ENCODE measurements around the gene YLPM1. TPM values are rescaled to one million over a fixed set of nuclear protein-coding genes. Genes with fewer than 3 reads are reported as not detected.
A peak's percentile ranks its signal among the peaks of the same experiment; 100 is the strongest.

The YLPM1 gene
- total and polyA plus RNA-seq, 2 donors (not counting 1 experiment from before 2014, with no cell fraction given) = 9.7 to 31.9 TPM

GRCh38 chr14:74739293-74740030 lies 23.7 kb upstream of the YLPM1 start:
- no peak overlapping the region for H2AFZ ChIP-seq (ENCODE audit: low read length)
- H4K20me1 ChIP-seq (ENCODE audit: control insufficient read depth, extremely low read depth, insufficient read depth, low read length) = no peaks in the 10 kb centered on the region
- TF ChIP-seq EZH2 (IDR thresholded peaks at IDR 0.05; ENCODE audit: low read length, missing control alignments) = no peak
- no peak for TF ChIP-seq CTCF (conservative IDR thresholded peaks at IDR 0.05 in 1 of 2, IDR thresholded peaks at IDR 0.05 in 1 of 2; ENCODE audit: low read depth in 1 of 2, low read length in 2 of 2)
- no peaks in the 10 kb centered on the region for H3K9me3 ChIP-seq (ENCODE audit: control insufficient read depth, insufficient read depth, low read depth, low read length)
- H3K79me2 ChIP-seq (ENCODE audit: control insufficient read depth, insufficient read depth, low read length) = no peaks in the 10 kb centered on the region
- no peak overlapping the region for H3K4me2 ChIP-seq (ENCODE audit: extremely low read depth, insufficient read depth, low read length)
- no peaks in the 10 kb centered on the region for H3K27me3 ChIP-seq (ENCODE audit: control insufficient read depth, insufficient read depth, low read length)
- no peak overlapping the region for H3K4me3 ChIP-seq (replicated peaks in 1 of 4; ENCODE audit: control extremely low read depth in 1 of 4, insufficient read depth in 1 of 4, low read depth in 3 of 4, low read length in 4 of 4)
- H3K4me1 ChIP-seq (ENCODE audit: control insufficient read depth, extremely low read depth, insufficient read depth, low read length) = no peaks in the 10 kb centered on the region
- no peaks in the 10 kb centered on the region for H3K36me3 ChIP-seq (ENCODE audit: control insufficient read depth, insufficient read depth, low read length)
- peak in 1 of 2 donors; percentile 22 for DNase-seq (ENCODE audit: low read depth in 2 of 2)
- H3K9ac ChIP-seq (ENCODE audit: insufficient read depth, low read length) = no peak overlapping the region
- H3K27ac ChIP-seq (ENCODE audit: insufficient read depth, low read length) = no peak overlapping the region

- Histone ChIP-seq H2AFZ (ENCODE audit: low read length) (no peak overlapping the region), H4K20me1 (ENCODE audit: control insufficient read depth, extremely low read depth, insufficient read depth, low read length) (no peaks in the 10 kb centered on the region), H3K4me3 (replicated peaks in 1 of 4; ENCODE audit: control extremely low read depth in 1 of 4, insufficient read depth in 1 of 4, low read depth in 3 of 4, low read length in 4 of 4) (no peak overlapping the region), H3K9ac (ENCODE audit: insufficient read depth, low read length) (no peak overlapping the region), H3K4me2 (ENCODE audit: extremely low read depth, insufficient read depth, low read length) (no peak overlapping the region), H3K79me2 (ENCODE audit: control insufficient read depth, insufficient read depth, low read length) (no peaks in the 10 kb centered on the region), H3K27ac (ENCODE audit: insufficient read depth, low read length) (no peak overlapping the region), H3K36me3 (ENCODE audit: control insufficient read depth, insufficient read depth, low read length) (no peaks in the 10 kb centered on the region), H3K4me1 (ENCODE audit: control insufficient read depth, extremely low read depth, insufficient read depth, low read length) (no peaks in the 10 kb centered on the region), H3K9me3 (ENCODE audit: control insufficient read depth, insufficient read depth, low read depth, low read length) (no peaks in the 10 kb centered on the region), H3K27me3 (ENCODE audit: control insufficient read depth, insufficient read depth, low read length) (no peaks in the 10 kb centered on the region)
- DNase-seq (ENCODE audit: low read depth in 2 of 2) = no peak
- TF ChIP-seq EZH2 (IDR thresholded peaks at IDR 0.05; ENCODE audit: low read length, missing control alignments) (no peak), CTCF (conservative IDR thresholded peaks at IDR 0.05 in 1 of 2, IDR thresholded peaks at IDR 0.05 in 1 of 2; ENCODE audit: low read depth in 1 of 2, low read length in 2 of 2) (no peak)
These were observed 15.9 kb upstream of the YLPM1 start for GRCh38 chr14:74747237-74747636.

GRCh38 chr14:74754157-74754556 lies 9.0 kb upstream of the YLPM1 start:
- Histone ChIP-seq H3K27me3 (ENCODE audit: control insufficient read depth, insufficient read depth, low read length) (no peaks in the 10 kb centered on the region), H3K36me3 (ENCODE audit: control insufficient read depth, insufficient read depth, low read length) (no peaks in the 10 kb centered on the region), H3K4me1 (ENCODE audit: control insufficient read depth, extremely low read depth, insufficient read depth, low read length) (no peaks in the 10 kb centered on the region), H4K20me1 (ENCODE audit: control insufficient read depth, extremely low read depth, insufficient read depth, low read length) (no peaks in the 10 kb centered on the region), H2AFZ (ENCODE audit: low read length) (no peak overlapping the region), H3K79me2 (ENCODE audit: control insufficient read depth, insufficient read depth, low read length) (no peaks in the 10 kb centered on the region), H3K27ac (ENCODE audit: insufficient read depth, low read length) (no peak overlapping the region), H3K4me2 (ENCODE audit: extremely low read depth, insufficient read depth, low read length) (no peak overlapping the region), H3K4me3 (replicated peaks in 1 of 4; ENCODE audit: control extremely low read depth in 1 of 4, insufficient read depth in 1 of 4, low read depth in 3 of 4, low read length in 4 of 4) (no peak overlapping the region), H3K9me3 (ENCODE audit: control insufficient read depth, insufficient read depth, low read depth, low read length) (no peaks in the 10 kb centered on the region), H3K9ac (ENCODE audit: insufficient read depth, low read length) (no peak overlapping the region)
- no peak for DNase-seq (ENCODE audit: low read depth in 2 of 2)
- TF ChIP-seq EZH2 (IDR thresholded peaks at IDR 0.05; ENCODE audit: low read length, missing control alignments) (no peak), CTCF (conservative IDR thresholded peaks at IDR 0.05 in 1 of 2, IDR thresholded peaks at IDR 0.05 in 1 of 2; ENCODE audit: low read depth in 1 of 2, low read length in 2 of 2) (no peak)
